WI38 (cell line): Measurements from ENCODE around the gene LRRFIP2.
"Not testable (repeated sequence)": the region's sequence is repeated elsewhere in the genome, so short reads cannot be mapped to it uniquely, and the experiment has no call there.

ENCODE experiments used
- H3K4me3 ChIP-seq: 2 replicates; pipeline ENCODE4 v1.5.1; 2011; ENCODE audit warnings: low read depth, mild to moderate bottlenecking, control low read depth, low read length
- CTCF ChIP-seq: IDR thresholded peaks from 2 replicates; pipeline ENCODE4 v1.5.1; 2012; ENCODE audit warnings: low read depth, mild to moderate bottlenecking, control low read depth, low read length

The LRRFIP2 gene

GRCh38 chr3:37155782-37156181, 18.6 kb downstream of the LRRFIP2 start:
- no peak overlapping the region for H3K4me3 ChIP-seq
- TF ChIP-seq CTCF = no peak

- no peak for TF ChIP-seq CTCF
- H3K4me3 ChIP-seq = no peak overlapping the region
These were observed 19.6 kb downstream of the LRRFIP2 start for GRCh38 chr3:37154668-37155314.

GRCh38 chr3:37150621-37151020, 23.8 kb downstream of the LRRFIP2 start:
- H3K4me3 ChIP-seq = no peak overlapping the region
- TF ChIP-seq CTCF = no peak

- TF ChIP-seq CTCF = no peak
- H3K4me3 ChIP-seq = no peak overlapping the region
These were observed 25.1 kb downstream of the LRRFIP2 start for GRCh38 chr3:37149257-37149656.

GRCh38 chr3:37148208-37148607, 26.2 kb downstream of the LRRFIP2 start:
- no peak overlapping the region for H3K4me3 ChIP-seq
- no peak for TF ChIP-seq CTCF

- no peak for TF ChIP-seq CTCF
- H3K4me3 ChIP-seq = no peak overlapping the region
These were observed 26.7 kb downstream of the LRRFIP2 start for GRCh38 chr3:37147666-37148065.

GRCh38 chr3:37146927-37147326, 27.5 kb downstream of the LRRFIP2 start:
- not testable (repeated sequence) for H3K4me3 ChIP-seq

- no peak for TF ChIP-seq CTCF
- H3K4me3 ChIP-seq = no peak overlapping the region
These were observed 28.8 kb downstream of the LRRFIP2 start for GRCh38 chr3:37145611-37146010.
